ENCODE results near the gene CST6. TPM values are rescaled to one million over a fixed set of nuclear protein-coding genes. Genes with fewer than 3 reads are reported as not detected.

CST6 gene
- total and polyA plus RNA-seq, 4 donors = not detected

GRCh38 chr11:66055021-66055420, 43.2 kb downstream of the CST6 start:
- no peak overlapping the region for H3K4me3 ChIP-seq (ENCODE audit: low read depth in 1 of 3, low read length in 3 of 3)
- no peaks in the 10 kb centered on the region for H3K27me3 ChIP-seq (ENCODE audit: control insufficient read depth in 4 of 4, insufficient read depth in 4 of 4, low read length in 3 of 4)
- peaks cover 4 to 41% (median 27%) of the 10 kb centered on the region in 4 donors for H3K4me1 ChIP-seq (ENCODE audit: control insufficient read depth in 4 of 4, insufficient read depth in 4 of 4, low read length in 3 of 4)
- H3K27ac ChIP-seq (ENCODE audit: low read depth in 1 of 2, low read length in 2 of 2) = no peak overlapping the region
- TF ChIP-seq ATF3 (IDR thresholded peaks at IDR 0.05) (no peak), SP1 (IDR thresholded peaks at IDR 0.05) (no peak), RXRA (IDR thresholded peaks at IDR 0.05) (no peak), YY1 (IDR thresholded peaks at IDR 0.05) (no peak), GABPA (IDR thresholded peaks at IDR 0.05 in 1 of 2, conservative IDR thresholded peaks at IDR 0.05 in 1 of 2) (no peak), MAX (IDR thresholded peaks at IDR 0.05) (no peak), RAD21 (IDR thresholded peaks at IDR 0.05) (no peak)
- DNase-seq (ENCODE audit: low spot score) = no peak
- WGBS = 88% methylated on average over 7 of the region's 7 CpGs
- H3K9me3 ChIP-seq (ENCODE audit: control insufficient read depth in 4 of 4, low read length in 3 of 4) = no peaks in the 10 kb centered on the region
- H3K9ac ChIP-seq (ENCODE audit: low read depth in 1 of 2, low read length in 2 of 2) = no peak overlapping the region
- H3K36me3 ChIP-seq (ENCODE audit: control insufficient read depth in 4 of 4, insufficient read depth in 3 of 4, low read depth in 1 of 4, low read length in 3 of 4) = peaks cover 11 to 49% (median 36%) of the 10 kb centered on the region in 4 donors

- H3K9me3 ChIP-seq (ENCODE audit: control insufficient read depth in 4 of 4, low read length in 3 of 4) = no peaks in the 10 kb centered on the region
- H3K9ac ChIP-seq (ENCODE audit: low read depth in 1 of 2, low read length in 2 of 2) = no peak overlapping the region
- no peaks in the 10 kb centered on the region for H3K27me3 ChIP-seq (ENCODE audit: control insufficient read depth in 4 of 4, insufficient read depth in 4 of 4, low read length in 3 of 4)
- peaks cover 4 to 32% (median 22%) of the 10 kb centered on the region in 4 donors for H3K4me1 ChIP-seq (ENCODE audit: control insufficient read depth in 4 of 4, insufficient read depth in 4 of 4, low read length in 3 of 4)
- TF ChIP-seq EGR1 (IDR thresholded peaks at IDR 0.05; ENCODE audit: low read depth in 2 of 2) (no peak), ATF3 (IDR thresholded peaks at IDR 0.05) (no peak), SP1 (IDR thresholded peaks at IDR 0.05) (no peak), CTCF (IDR thresholded peaks at IDR 0.05; ENCODE audit: low read depth, low read length, missing input control) (no peak), JUND (IDR thresholded peaks at IDR 0.05) (no peak), HNF4G (IDR thresholded peaks at IDR 0.05) (no peak)
- H3K36me3 ChIP-seq (ENCODE audit: control insufficient read depth in 4 of 4, insufficient read depth in 3 of 4, low read depth in 1 of 4, low read length in 3 of 4) = peaks cover 13 to 64% (median 50%) of the 10 kb centered on the region in 4 donors
- 81% methylated on average over 7 of the region's 7 CpGs for WGBS
- no peak overlapping the region for H3K4me3 ChIP-seq (ENCODE audit: low read depth in 1 of 3, low read length in 3 of 3)
- no peak overlapping the region for H3K27ac ChIP-seq (ENCODE audit: low read depth in 1 of 2, low read length in 2 of 2)
- DNase-seq (ENCODE audit: low spot score) = no peak
Measured at GRCh38 chr11:66056501-66056900, 44.7 kb downstream of the CST6 start.

- TF ChIP-seq FOXA1 (IDR thresholded peaks at IDR 0.05) (no peak), CTCF (IDR thresholded peaks at IDR 0.05; ENCODE audit: low read depth, low read length, missing input control) (no peak), HNF4A (conservative IDR thresholded peaks at IDR 0.05) (no peak), RAD21 (IDR thresholded peaks at IDR 0.05) (no peak), SP1 (IDR thresholded peaks at IDR 0.05) (no peak)
- no peak for DNase-seq (ENCODE audit: low spot score)
- H3K27me3 ChIP-seq (ENCODE audit: control insufficient read depth in 4 of 4, insufficient read depth in 4 of 4, low read length in 3 of 4) = no peaks in the 10 kb centered on the region
- H3K27ac ChIP-seq (ENCODE audit: low read depth in 1 of 2, low read length in 2 of 2) = no peak overlapping the region
- H3K4me1 ChIP-seq (ENCODE audit: control insufficient read depth in 4 of 4, insufficient read depth in 4 of 4, low read length in 3 of 4) = peaks cover 0 to 7% (median 2%) of the 10 kb centered on the region in 4 donors
- 82% methylated on average over 8 of the region's 8 CpGs for WGBS
- peaks cover 17 to 90% (median 74%) of the 10 kb centered on the region in 4 donors for H3K36me3 ChIP-seq (ENCODE audit: control insufficient read depth in 4 of 4, insufficient read depth in 3 of 4, low read depth in 1 of 4, low read length in 3 of 4)
- no peak overlapping the region for H3K9ac ChIP-seq (ENCODE audit: low read depth in 1 of 2, low read length in 2 of 2)
- no peak overlapping the region for H3K4me3 ChIP-seq (ENCODE audit: low read depth in 1 of 3, low read length in 3 of 3)
- H3K9me3 ChIP-seq (ENCODE audit: control insufficient read depth in 4 of 4, low read length in 3 of 4) = no peaks in the 10 kb centered on the region
Measured at GRCh38 chr11:66059966-66060680, 48.3 kb downstream of the CST6 start.

All from liver (tissue), 9 donors.